NOMO-1 treated with DMSO at 0.1 percent for 48 hours (cell line): Measurements from ENCODE around the gene ETFB.

Experiments used
- DNase-seq: peaks from one replicate; lab custom pipeline; 2025; ENCODE audit not compliant: unreplicated experiment; lab: John Stamatoyannopoulos, UW

The ETFB gene

DNA sequence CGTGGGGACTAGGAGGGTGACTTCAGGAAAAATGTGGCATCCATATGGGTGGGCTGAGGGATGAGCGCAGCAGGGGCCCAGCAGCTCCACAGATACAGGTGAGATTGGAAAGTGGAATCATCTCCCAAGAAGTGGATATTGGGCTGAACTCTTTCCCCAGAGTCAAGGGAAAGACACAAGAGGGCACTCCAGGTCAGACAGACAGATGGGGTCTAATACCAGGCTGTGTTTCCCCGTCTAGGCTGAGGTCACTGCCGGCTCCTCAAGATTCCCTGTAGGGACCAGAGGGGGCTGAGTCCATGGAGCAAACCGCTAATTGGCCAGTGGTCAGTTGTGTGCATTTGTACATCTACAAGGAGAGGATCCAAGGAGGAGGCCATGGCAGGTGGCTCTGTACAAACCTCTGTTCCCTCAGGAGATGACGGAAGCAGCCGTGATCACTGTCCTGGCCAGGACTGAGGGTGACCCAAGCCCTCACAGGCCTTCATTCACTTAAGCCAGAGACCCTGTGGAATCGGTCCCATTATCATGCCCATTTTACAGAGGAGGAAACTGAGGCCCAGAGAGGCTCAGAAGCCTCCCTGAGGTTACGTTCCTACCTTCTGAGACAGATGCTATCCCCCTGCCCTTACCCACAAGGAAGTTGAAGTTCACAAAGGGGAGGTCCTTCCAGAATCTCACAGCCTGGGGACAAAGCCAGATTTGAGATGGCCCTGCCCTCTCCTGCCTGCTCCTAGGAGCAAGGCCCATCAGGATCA lies 69.7 kb downstream of the ETFB start:
- DNase-seq = no peak

DNA sequence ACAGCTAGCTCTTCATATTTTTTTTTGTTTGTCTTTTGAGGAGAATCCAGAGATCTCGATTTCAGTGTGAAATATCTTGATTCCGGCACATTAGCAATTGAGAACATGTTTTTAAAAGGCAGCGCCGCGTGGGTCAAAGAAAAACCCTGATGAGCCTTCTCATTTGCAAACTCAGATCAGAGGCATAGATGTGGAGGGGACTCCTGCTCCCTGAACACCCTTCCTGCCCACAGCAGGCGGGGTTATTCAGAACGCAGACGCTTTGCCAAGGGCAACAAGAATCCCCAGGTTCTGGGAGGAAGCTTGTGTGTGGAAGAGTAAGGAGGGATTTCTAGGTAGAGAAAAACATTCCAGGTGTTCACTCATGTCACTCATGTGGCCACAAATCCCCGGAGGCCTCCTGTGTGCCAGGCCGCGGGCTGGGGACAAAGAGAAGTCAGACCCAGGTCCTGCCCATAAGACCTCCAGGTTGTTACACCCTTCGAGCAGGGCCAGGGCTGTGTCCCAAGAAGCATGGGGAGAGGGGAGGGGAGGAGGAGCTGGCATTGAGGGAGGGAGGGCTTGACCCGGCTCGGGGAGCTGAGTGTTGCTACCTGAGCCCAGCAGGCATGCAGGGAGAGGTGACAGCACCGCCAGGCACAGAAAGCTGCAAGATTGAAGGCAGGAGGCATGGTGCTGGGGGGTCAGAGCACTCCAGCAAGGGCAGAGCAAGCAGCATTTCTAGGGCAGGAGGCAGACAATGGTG lies 70.6 kb downstream of the ETFB start:
- no peak for DNase-seq
